D721Med (cell line): Measurements from ENCODE around the gene SBNO2.

Experiments
- DNase-seq: peaks from one replicate; pipeline ENCODE4 v3.0.0; 2011; ENCODE audit warnings: low spot score; ENCODE audit not compliant: insufficient read length
- FAIRE-seq: peaks from 2 replicates; lab custom pipeline; 2011; peaks lifted over from hg19 to GRCh38; lab: Jason Lieb, UNC
- TF ChIP-seq, protein P1 (sequence below): IDR thresholded peaks from 2 replicates; pipeline ENCODE4 v1.5.1; 2012; ENCODE audit warnings: mild to moderate bottlenecking, control low read depth; ENCODE audit not compliant: insufficient read depth; ENCODE audit errors: missing control alignments

Gene SBNO2

DNA sequence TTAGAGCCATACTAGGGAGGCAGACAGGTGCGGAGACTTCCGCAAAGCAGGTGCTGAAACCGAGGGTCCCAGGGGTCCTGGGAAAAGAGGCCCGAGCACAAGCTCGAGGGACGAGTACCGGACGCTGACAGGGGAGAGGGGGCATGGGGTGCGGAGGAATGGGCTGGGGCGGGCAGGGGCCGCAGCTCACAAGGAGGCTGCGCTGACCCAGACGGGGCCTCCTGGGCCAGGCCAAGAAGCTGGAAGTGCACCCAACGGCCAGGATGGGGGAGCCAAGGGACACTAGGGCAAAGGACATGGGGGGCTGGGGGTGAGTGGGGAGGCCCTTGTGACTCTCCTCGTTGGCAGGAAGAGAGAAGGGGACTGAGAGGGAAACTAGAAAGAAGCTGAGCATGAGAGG is 80.7 kb downstream of the SBNO2 start:
- no peak for DNase-seq
- no peak for FAIRE-seq
- TF ChIP-seq, protein P1, sequence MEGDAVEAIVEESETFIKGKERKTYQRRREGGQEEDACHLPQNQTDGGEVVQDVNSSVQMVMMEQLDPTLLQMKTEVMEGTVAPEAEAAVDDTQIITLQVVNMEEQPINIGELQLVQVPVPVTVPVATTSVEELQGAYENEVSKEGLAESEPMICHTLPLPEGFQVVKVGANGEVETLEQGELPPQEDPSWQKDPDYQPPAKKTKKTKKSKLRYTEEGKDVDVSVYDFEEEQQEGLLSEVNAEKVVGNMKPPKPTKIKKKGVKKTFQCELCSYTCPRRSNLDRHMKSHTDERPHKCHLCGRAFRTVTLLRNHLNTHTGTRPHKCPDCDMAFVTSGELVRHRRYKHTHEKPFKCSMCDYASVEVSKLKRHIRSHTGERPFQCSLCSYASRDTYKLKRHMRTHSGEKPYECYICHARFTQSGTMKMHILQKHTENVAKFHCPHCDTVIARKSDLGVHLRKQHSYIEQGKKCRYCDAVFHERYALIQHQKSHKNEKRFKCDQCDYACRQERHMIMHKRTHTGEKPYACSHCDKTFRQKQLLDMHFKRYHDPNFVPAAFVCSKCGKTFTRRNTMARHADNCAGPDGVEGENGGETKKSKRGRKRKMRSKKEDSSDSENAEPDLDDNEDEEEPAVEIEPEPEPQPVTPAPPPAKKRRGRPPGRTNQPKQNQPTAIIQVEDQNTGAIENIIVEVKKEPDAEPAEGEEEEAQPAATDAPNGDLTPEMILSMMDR, result no peak

DNA sequence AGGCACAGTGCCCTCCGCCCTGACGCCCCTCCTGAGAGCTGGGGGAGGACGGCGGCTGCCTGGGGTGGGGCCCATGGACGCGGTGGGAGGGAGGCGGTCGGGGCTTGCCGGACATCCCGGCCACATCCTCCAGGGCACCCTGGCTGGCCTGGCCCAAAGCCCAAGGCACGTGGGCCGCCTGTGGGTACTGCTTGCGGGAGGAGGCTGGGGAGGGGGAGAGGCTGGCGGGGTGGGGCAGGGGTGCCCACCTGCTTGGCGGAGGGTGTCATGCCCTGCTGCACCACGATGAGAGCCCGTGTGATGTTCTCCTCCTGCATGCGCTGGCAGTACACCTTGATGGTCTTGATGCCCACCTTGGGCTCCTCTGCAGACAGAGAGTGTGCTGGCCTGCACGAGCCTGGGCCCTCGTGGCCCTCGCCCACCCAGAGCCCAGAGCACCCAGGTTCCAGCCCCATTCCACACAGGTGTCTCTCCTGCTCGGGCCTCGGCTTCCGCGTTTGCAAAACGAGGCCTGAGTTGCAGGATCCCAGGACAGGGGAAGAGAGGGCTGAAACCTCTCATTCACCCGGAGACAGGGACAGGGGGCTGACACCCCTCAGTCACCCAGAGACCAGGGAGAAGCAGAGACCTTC is 82.4 kb downstream of the SBNO2 start:
- FAIRE-seq (no peak), DNase-seq (no peak)

DNA sequence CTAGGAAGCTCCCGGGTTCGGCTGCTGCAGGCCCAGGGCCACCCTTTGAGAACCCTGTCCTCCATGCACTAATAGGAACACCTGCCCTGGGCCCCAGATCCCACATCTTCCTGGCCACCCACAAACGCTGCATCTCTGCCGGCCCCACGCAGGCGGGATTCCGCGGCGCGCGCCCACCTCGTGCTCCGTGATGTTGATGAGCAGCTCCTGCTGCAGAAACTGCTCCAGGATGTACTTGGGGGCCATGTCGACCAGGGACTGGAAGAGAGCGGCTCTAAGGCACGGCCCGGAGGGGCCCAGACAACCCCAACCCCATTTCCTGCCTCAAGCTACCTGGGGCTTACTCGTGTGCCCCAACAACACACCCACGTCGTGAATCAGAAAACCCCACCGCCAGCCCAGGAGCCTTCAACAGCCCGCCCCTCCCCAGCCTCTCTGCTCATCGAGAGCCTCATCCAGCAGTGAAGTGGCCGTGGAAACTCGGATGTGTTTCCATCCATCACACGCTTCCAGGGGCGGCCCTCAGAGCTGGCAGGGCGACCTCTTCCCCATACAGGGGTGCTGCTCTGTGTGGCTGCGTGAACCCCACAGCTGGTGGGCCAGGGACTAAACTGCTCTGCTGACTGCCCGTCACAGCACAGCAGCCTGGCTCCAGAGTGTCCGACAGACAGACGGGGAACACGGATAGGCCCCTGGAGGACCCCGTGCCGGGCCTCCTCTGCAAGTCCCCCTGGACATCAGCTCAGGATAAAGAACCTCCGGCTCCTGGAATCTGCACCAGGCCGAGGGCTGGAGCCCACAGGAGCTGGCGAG is 83.1 kb downstream of the SBNO2 start:
- FAIRE-seq, result no peak

More for the DNA sequence above, 82.4 kb downstream of the SBNO2 start:
- TF ChIP-seq, protein P1, result no peak

GRCh38 chr19:1089891-1090290 is 84.2 kb downstream of the SBNO2 start:
- no peak for FAIRE-seq
- DNase-seq, result no peak
- TF ChIP-seq, protein P1, result no peak

More for the DNA sequence above, 83.1 kb downstream of the SBNO2 start:
- TF ChIP-seq, protein P1, result no peak
- DNase-seq, result no peak

DNA sequence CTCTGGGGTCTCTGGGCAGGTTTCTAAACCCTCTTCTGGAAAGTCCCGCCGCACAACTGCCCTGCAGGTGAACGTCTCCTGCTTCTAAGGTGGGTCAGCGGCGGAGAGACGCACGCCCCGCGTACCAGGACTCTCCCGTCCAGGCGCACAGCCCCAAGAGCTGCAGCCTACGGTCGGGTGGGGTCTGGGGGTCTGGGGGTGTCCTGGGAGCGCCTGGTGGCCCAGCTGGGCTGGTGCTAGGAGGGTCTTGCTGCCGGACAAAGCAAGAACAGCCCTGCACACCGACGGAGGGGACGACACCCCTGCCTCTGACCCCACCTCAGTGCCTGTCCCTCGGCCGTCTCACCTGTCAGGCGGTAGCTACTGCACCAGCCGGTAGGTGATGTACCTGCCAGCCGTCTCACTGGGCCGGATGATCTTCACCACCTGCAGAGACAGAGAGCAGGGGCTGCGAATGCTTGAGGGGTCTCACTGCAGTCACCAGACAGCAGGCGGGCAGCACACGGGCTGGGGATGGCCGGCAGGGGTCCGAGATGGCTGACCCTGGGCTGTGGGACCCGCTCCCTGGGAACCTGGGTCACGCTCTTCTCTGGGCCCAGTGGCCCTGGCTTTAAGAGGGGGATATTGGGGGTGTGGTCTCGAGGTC is 84.8 kb downstream of the SBNO2 start:
- no peak for FAIRE-seq
- no peak for DNase-seq
- TF ChIP-seq, protein P1, result no peak

DNA sequence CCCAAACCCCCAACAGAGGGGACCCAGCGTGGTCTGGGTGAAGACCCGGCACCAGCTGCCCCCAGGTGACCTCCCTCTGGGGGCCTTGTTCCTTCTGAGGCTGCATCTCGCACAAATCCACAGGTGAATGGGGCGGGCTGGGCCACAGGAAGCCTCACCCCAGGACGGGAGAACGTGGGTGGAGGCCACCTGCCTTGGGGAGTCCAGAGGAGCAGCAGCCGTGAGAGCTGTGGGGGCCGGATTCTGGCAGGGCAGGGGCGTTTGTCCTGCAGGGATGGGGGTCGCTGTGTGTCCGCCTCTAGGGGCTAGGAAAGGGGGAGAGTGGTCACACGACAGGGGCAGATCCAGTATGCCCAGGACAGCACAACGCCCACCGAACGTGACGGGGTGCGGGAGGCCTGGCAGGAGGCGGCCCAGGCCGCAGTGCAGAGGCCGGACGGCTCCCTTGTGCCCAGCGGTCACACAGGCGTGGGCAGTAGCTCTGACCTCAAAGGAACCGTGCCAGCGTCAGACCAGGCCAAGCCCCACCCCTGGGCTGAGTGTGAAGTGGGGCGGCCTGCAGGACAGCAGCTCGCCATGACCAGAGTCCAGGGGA is 85.6 kb downstream of the SBNO2 start:
- no peak for DNase-seq
- FAIRE-seq, result no peak
- TF ChIP-seq, protein P1, result no peak
